Activated CD4-positive, alpha-beta T cell treated with anti-CD3 and anti-CD28 coated beads for 4 hours (primary cell): ENCODE measurements around the gene ZNF845.
"Not testable (repeated sequence)": the region's sequence is repeated elsewhere in the genome, so short reads cannot be mapped to it uniquely, and the experiment has no call there.

Experiments
- DNase-seq, 2 donors: peaks; one replicate each; pipeline ENCODE4 v3.0.0-alpha.2; 2020

ZNF845 gene

DNA sequence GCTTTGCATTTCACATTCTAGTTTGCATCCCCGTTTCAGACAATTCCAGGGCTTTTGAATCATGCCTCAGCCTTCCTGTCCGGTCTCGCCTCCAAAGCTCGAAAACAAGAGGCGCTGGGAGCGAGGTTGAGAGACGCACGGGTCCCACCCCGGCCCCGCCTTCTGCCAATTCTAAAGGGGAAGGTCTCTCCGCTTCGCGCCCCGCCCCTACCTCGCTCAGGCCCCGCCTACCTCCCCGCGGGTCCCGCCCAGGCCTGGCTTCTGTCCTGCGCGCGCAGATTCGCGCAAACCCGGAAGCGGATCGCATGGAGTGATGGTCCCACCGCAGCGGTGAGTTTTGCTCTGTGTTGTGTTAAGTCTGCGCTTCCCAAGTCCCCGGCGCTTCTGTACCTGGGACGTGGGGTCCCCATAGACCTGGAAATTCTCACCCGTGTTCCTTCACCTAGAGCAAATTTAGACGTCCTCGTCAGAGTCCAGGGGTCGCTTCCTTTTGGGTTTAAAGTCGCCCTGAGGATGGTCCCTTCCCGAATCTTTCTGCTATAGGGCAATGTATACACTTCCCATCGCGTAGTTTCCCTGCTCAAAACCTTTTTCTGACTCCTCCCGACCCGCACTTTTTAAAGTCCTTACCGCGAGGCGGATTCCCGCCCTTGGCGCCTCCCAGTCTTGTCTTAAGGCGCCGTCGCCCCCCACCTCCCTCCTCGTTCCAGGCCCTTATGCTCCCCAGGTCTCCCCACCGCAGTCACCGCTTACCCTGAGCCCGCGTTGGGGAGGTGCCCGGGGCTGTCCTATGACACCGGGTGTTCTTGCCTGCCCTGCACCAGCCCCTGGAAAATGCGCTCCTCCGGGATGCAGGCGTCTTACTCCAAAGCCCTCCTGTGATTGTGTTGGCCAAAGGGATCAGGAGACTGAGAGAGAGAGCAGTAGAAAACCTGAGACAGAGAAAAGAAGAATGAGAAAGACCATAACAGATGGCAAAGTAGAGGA, at the start of gene ZNF845:
Gene ZNF845, plus strand, starts transcription at position 287 of the 987 bp plus-strand sequence. CDS start 7,559 bp downstream, outside the sequence.
- DNase-seq = peak; percentile 94 to 95

DNA sequence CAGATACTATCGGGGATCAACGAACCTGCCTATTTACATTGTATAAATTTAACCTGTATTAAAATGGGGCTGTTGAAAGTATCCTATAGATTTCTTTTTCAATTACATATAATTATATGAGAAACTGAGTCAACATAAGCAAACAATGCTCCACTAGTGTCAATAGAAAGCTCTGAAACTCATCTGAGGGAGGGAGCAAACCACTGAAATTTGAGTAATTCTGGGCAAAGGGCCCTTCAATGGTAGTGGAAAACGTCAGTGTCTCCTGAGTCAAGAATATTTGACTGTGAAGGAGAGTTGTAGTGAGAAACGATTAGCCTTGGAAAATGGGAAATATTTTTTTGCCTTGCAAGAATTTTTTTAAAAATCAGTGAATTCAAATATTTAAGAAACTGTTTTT, 48.5 kb upstream of the ZNF845 start:
- DNase-seq = no peak

DNA sequence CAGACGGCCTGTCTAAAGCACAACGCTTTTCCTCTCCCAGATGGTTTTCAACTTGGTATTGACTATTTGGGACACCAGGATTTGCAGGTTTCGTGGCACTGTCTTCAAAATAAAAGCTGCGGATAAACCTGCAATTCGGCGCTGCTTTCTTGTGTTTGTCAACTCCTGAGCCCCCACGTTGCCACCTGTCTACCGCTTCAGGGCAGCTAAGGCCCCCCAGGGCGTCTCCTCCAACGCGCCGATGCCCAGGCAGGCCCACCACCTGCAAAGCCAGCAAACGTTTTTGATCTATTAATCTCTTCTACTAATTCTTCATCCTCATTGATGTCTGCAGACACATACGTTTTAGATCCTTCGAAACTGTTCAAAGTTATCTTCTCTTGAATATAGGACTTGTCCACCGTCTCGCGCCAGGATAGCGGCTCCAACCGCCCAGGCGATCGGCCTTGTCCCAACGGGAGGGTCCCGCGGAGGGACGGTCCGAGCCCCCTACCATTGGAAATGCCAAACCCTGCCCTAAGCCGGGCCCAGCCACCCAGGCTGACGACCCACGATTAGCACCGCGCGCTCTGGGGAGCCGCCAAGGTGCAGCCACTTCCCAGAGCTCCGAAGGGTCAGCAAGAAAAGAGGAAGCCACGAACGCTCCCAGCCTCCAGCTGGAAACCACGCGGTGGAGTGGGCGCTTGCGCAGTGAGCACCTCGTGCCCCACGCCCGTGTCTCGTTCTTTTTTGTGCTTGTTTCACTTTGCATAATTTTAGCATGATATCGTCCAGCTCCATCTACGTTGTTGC, 42.6 kb upstream of the ZNF845 start:
- DNase-seq = no peak

DNA sequence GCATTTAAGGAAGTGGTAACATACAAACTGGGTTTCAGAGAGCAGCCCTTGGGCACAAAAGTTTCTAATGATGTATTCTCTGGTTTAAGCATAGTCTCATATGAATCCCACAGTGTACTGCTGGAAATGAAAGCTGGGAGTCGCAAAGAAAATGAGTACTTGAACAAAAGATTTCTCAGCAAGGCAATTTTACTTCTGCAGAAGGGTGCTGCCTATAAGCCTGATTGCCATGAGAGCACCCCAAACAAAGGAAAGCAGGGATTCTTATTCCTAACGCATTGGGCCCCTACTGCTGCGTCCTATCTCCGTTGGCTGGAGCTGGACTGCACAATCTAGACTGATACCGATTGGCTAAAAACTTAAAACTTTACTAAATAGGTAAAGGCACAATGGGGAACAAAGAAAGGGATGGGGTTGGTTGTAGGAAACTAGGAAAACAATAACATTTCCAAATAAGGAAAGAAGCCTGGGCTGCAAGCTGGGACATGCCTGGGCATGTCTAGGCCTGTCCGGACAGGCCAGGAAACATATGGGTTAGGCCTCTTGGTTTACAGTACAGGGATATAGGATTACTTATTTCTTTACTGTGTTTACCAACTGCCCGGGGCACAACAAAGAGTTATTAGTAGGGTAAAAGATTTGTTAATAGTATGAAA, 38.6 kb upstream of the ZNF845 start:
- DNase-seq = no peak

DNA sequence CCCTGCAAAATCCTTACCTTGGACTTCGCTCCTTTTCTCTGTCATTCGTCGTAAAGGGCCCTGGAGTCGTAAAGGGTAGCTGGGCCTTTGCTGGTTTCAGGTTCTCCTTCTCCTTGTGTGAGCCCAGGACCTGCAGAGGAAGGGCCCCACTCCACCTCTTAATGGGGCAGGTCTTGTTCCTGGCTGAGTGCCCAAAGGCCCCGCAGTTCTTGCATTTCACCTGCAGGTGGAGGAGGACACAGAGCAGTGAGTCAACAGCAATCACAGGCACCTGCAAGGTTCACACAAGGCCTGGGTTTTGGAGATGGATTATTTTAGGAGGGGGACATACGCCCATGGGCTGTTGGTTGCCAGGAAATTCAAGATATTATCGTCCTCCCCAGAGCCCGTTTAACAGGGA, 32.2 kb upstream of the ZNF845 start:
- not testable (repeated sequence) for DNase-seq

DNA sequence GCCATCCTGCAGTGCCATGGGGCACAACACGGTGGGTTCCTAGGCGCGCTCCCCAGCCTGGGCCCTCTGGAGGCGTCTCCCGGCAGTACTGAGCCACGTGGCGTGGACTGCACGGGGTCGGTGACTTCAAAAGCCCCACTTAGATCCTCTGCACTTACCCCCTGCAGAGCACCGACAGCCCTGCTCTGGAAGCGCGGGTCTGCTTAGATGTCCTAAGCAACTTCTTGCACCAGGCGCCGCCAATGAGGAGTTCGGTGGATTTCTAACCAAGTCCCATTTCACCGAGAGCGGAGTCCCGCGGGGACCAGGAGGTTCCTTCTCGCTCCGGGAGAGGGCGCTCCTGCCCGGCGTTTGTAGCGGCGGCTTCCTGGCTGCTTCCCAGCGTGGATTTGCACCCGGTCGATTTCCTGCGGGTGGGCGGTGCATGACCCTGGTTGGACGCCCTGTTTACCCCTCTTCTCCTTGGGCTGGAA, 25.2 kb upstream of the ZNF845 start:
- no peak for DNase-seq

DNA sequence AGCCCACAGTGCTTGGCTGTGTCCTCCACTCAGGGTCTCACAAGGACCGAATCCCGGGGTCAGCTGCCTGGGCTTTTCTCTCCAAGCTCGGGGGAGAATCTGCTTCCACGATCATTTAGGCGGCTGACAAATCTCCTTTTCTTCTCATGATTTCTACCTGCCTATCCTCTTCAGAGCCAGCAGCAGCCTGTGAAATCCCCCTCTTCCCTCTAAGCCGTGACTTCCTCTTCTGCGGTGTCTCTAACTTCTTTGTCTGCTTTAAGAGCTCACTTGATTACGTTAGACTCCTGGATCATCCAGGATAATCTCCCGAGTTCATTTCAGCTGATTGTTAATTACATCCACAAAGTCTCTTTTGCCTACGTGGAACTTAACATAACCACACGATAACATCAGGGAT, 22.5 kb upstream of the ZNF845 start:
- no peak for DNase-seq

DNA sequence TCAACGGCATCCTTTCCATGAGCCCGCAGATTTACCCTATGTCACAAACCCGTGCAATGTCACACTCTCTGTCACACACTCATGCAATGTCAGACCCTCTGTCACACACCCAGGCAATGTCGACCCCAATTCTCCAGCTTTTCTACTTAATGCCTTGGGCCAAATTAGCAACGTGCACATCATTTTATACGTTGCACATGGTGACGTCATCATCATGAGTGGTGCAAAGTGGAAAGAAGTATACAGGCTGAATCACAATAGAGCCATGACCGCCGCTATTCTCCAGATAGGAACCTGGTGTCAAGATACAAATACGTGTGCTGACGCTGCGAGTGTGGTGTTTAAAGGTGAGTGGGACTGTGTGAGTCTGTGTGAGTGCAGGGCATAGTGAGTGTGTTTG, 21.7 kb upstream of the ZNF845 start:
- no peak for DNase-seq

DNA sequence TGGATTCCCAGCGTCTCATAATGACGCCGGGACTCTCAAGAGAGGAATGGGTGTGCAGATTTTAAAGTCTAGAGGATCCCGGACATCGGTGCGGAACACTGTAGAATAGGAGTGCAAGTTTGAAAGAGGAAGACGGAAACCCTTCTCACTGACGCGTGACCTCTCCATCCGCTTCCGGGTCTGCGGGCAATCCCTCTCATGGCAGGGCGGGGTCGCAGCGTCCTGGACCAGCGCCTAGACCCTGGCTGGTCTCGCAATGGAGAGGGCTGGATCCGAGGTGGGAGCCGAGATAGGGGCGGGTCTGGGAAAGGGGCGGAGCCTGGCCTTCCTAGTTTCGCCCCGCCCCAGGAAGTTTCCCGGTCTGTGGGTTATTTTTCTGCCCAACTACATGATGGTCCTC, 4.6 kb upstream of the ZNF845 start:
- DNase-seq = no peak

DNA sequence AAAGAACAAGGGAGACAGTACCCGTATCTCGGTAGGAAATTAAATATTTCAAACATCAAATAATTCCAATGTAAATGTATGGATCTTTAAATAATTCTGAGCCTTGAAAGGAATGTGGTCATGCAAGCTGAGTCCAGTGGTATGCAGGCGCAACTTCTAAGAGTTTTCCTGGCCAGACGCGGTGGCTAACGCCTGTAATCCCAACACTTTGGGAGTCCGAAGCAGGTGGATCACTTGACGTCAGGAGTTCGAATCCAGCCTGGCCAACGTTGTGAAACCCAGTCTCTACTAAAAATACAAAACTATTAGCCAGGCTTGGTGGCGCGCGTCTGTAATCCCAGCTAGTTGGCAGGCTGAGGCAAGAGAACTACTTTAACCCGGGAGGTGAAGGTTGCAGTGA, 1.1 kb upstream of the ZNF845 start:
- no peak for DNase-seq

DNA sequence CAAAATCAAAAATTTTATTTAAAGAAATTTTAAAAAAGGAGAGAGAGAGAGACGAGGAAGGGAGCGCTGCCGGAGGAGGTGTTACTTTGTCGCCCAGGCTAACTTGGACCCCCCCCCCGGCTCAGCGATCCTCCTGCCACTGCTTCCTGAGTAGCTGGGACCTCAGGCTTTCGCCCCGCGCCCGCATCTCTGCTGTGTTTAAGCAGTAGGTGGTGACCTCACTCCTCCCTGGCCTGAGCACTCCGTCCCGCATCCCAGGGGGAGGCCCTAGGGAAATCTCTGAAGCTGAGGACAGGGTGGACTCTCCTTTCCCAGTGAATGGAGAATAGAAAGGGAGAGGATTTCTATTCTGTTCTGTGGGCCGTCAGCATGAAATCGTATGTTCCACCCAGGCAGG, 485 bp upstream of the ZNF845 start:
- peak; percentile 5 to 10 for DNase-seq

DNA sequence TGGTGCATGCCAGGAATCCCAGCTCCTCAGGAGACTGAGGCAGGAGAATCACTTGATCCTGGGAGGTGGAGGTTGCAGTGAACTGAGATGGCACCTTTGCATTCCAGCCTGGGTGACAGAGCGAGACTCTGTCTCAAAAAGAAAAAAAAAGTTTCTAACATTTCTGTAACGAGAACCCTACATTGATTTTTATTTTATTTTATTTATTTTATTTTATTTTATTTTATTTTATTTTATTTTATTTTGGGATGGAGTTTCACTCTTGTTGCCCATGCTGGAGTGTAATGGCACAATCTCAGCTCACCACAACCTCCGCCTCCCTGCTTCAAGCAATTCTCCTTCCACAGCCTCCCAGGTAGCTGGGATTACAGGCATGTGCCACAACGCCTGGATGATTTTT, 10.9 kb downstream of the ZNF845 start:
- DNase-seq = not testable (repeated sequence)

DNA sequence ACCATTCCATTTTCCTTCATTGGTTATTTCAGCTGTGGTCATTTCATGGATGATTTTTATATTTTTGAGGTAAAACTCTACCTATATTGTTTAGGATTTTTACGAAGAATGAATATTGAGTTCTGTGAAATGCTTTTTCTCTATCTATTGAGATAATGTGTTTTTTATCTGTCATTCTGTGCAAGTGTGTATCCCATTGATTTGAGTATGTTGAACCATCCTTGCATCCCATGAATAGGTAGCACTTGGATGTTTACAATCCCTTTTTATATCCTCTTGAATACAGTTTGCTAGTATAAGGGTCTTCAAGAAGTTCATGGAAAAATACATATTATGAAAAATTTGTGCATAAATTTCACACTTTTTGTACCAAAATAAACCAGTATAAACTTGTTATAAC, 22.2 kb downstream of the ZNF845 start:
- no peak for DNase-seq

DNA sequence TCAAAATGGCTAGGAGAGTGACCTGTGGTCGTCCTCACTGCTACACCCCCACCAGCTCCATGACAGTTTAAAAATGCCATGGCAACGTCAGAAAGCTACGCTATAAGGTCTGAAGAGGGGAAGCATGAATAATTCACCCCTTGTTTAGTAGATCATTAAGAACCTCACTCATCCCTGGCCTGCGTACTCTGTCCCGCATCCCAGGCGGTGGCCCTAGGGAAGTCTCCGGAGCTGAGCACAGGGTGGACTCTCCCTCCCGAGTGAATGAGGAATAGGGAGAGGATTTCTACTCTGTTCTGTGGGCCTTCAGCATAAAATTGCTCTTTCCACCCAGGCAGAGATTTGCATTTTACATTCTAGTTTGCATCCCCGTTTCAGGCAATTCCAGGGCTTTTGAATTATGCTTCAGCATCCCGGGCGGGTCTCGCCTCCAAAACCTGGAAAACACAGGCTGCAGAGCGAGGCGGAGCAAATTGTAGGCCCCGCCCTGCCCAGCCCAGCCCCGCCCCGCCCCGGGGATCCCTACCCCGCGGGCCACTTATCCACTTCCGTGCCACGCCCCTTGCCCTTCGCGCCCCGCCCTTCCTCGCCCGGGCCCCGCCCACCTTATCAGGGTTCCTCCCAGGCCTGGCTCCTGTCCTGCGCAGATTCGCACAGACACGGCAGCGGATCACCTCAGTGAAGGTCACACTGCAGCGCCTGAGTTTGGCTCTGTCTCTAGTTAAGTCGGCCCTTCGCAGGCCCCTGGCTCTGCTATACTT, 24.5 kb downstream of the ZNF845 start:
- DNase-seq = no peak

DNA sequence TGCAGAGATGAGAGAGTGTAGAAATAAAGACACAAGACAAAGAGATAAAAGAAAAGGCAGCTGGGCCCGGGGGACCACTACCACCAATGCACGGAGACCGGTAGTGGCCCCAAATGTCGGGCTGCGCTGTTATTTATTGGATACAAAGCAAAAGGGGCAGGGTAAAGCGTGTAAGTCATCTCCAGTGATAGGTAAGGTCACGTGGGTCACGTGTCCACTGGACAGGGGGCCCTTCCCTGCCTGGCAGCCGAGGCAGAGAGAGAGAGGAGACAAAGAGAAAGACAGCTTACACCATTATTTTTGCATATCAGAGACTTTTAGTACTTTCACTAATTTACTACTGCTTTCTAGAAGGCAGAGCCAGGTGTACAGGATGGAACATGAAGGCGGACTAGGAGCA, 26.5 kb downstream of the ZNF845 start:
- not testable (repeated sequence) for DNase-seq

DNA sequence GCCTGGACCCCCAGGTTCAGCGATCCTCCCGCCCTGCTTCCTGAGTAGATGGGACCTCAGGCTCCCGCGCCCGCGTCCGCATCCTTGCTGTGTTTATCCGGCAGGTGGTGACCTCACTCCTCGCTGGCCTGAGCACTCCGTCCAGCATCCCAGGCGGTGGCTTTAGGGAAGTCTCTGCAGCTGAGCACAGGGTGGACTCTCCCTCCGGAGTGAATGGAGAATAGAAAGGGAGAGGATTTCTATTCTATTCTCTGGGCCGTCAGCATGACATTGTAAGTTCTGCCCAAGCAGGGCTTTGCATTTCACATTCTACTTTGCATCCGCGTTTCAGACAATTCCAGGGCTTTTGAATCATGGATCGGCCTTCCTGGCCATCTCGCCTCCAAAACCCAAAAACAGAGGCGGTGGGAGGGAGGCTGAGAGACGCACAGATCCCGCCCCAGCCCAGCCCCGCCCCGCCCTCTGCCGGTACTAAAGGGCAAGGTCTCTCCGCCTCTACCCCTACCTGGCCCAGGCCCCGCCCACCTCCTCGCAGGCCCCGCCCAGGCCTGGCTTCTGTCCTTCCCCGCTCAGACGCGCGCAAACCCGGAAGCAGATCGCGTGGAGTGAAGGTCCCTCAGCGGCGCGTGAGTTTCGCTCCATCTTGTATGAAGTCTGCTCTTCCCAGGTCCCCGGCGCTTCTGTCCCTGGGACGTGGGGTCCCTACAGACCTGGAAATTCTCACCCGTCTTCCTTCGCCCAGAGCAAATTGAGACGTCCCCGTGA, 31.8 kb downstream of the ZNF845 start, which contains the start of gene ZNF525:
Gene ZNF525, plus strand, starts transcription at position 572 of the 765 bp plus-strand sequence. CDS start 6,577 bp downstream, outside the sequence.
- peak; percentile 95 to 98 for DNase-seq

DNA sequence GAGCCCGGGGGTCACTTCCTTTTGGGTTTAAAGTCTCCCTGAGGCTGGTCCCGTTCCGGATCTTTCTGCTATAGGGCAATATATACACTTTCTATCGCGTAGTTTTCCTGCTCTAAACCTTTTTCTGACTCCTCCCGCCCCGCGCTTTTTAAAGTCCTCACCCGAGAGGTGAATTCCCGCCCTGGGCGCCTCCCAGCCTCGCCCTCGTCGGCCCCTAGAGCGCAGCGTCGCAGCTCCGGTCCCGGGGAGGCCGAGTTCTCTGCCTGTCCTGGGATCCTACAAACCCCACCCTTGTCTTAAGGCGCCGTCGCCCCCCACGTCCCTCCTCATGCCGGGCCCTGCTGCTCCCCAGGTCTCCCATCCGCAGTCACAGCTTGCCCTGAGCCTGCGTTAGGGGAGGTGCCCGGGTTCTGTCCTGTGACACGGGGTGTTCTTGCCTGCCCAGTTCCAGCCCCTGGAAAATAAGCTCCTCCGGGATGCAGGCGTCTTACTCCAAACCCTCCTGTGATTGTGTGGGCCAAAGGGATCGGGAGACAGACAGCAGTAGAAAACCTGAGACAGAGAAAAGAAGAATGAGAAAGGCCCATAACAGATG, 32.4 kb downstream of the ZNF845 start:
- peak in 1 of 2 donors; percentile 44 for DNase-seq

DNA sequence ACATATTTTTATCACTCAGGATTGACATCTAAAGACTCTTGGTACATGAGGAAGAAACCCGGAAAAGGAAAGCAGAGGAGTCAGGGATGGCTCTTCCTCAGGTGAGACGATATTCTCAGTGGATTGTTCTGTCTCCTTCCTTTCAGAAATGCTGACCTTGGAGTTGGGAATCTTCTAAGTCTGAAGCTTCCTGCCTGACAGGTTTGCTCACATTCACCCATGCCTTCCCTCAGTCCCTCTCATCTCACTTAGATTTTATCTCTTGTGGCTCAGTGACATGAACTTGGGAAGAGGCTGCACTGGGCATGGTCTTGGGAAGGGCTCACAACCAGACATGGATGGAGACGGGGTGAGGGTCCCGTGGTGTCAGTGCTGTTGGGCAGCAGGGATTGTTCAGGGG, 38.6 kb downstream of the ZNF845 start:
- no peak for DNase-seq

DNA sequence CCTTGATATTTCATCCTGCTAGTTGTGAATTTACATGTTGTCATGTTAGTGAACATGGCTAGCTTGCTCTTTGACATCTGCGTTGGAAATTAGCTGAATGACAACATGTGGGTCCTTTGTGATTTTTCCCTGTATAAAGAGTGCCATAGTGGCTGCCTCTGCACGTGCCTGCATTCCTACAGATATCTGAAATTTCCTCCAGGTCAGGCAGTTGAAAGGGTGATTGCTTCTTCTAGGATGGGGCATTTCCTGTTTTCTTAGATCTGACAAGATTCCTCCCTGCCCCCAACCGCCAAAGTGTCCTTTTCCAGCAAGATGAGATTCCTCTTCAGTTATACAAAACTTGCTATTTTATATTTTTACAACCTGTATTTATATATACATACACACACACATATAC, 40.7 kb downstream of the ZNF845 start:
- DNase-seq = no peak

DNA sequence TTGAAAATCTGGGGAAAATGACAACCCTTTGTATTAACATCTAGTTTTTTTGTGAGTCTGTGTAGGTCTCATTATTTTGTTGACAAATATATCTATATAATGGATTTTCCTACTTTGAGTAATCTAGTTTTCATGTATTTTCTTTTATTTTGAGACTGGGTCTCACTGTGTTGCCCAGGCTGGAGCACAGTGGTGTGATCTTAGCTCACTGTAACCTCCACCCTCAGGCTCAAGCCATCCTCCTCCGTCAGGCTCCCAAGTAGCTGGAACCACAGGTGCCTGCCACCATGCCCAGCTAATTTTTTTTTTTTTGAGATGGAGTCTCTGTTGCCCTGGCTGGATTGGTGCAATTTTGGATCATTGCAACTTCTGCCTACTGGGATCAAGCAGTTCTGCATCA, 41.2 kb downstream of the ZNF845 start:
- DNase-seq = no peak

DNA sequence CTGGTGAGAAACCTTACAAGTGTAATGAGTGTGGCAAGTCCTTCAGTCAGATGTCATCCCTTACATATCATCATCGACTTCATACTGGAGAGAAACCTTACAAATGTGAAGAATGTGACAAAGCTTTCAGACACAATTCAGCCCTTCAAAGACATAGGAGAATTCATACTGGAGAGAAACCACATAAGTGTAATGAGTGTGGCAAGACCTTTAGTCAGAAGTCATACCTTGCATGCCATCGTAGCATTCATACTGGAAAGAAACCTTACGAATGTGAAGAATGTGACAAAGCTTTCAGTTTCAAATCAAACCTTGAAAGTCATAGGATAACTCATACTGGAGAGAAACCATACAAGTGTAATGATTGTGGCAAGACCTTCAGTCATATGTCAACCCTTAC, 47.8 kb downstream of the ZNF845 start:
- DNase-seq = no peak
